K562 (cell line): ENCODE measurements around the gene RASGRP4. TPM values are rescaled to one million over a fixed set of nuclear protein-coding genes. Genes with fewer than 3 reads are reported as not detected.

ENCODE experiments used
- ATF7 ChIP-seq: fragments of 450-650 bp; IDR thresholded peaks from 2 replicates; pipeline ENCODE4 v1.7.1; 2014; ENCODE audit warnings: mild to moderate bottlenecking, moderate library complexity
- DPF2 ChIP-seq: fragments of 450-650 bp; IDR thresholded peaks from 2 replicates; pipeline ENCODE4 v1.6.1; 2016
- EGR1 ChIP-seq: fragments of 450-650 bp; conservative IDR thresholded peaks from 2 replicates; pipeline ENCODE4 v1.6.1; 2017; ENCODE audit warnings: mild to moderate bottlenecking
- HMGN3 ChIP-seq: IDR thresholded peaks from 2 replicates; pipeline ENCODE4 v1.6.1; 2011; ENCODE audit warnings: borderline replicate concordance, low read depth, mild to moderate bottlenecking, mixed read lengths, low read length; ENCODE audit not compliant: insufficient read length; ENCODE audit errors: extremely low read depth
- JUNB ChIP-seq: fragments of 450-650 bp; formaldehyde crosslinking; conservative IDR thresholded peaks from 2 replicates; pipeline ENCODE4 v1.4.0; 2020; ENCODE audit warnings: mild to moderate bottlenecking
- JUND ChIP-seq, 2 experiments: IDR thresholded peaks; 2 replicates in 1 of 2; 3 replicates in 1 of 2; pipeline ENCODE4 v1.6.1; 2011; ENCODE audit warnings: borderline replicate concordance in 2 of 2, low read depth in 2 of 2, low read length in 2 of 2, improper control_type of control experiment in 1 of 2, missing biosample characterization in 1 of 2, missing genetic modification characterization in 1 of 2, missing genetic modification reagents in 1 of 2
- MEF2A ChIP-seq: IDR thresholded peaks from 2 replicates; pipeline ENCODE4 v1.6.1; 2011; ENCODE audit warnings: low read depth, mild to moderate bottlenecking, low read length, moderate library complexity; ENCODE audit not compliant: control insufficient read depth
- NBN ChIP-seq: fragments of 450-650 bp; IDR thresholded peaks from 2 replicates; pipeline ENCODE4 v1.6.1; 2016; ENCODE audit warnings: low read depth, mild to moderate bottlenecking
- NFIC ChIP-seq: fragments of 450-650 bp; IDR thresholded peaks from 2 replicates; pipeline ENCODE4 v1.6.1; 2017; ENCODE audit warnings: mild to moderate bottlenecking, inconsistent platforms
- NR2C1 ChIP-seq, 2 experiments: fragments of 450-650 bp; IDR thresholded peaks; 2 replicates each; pipeline ENCODE4 v1.6.1; 2017; ENCODE audit warnings: mild to moderate bottlenecking in 2 of 2, antibody characterized with exemption in 1 of 2, inconsistent platforms in 1 of 2, missing compliant biosample characterization in 1 of 2, missing genetic modification characterization in 1 of 2
- RBFOX2 ChIP-seq: fragments of 200-400 bp; formaldehyde crosslinking; IDR thresholded peaks from 2 replicates; pipeline ENCODE4 v1.6.1; 2017; ENCODE audit warnings: low read depth, mild to moderate bottlenecking, low read length, moderate library complexity
- TBP ChIP-seq: optimal IDR thresholded peaks from 2 replicates; pipeline ENCODE3; 2011; ENCODE audit warnings: low read depth, low read length, improper control_type of control experiment
- TCF3 ChIP-seq: sonication (generic); formaldehyde crosslinking; IDR thresholded peaks from 2 replicates; pipeline ENCODE4 v1.4.0; 2020; ENCODE audit warnings: mild to moderate bottlenecking, missing genetic modification reagents
- polyA plus RNA-seq, 8 experiments: library from polyadenylated mRNA; depleted of rRNA in 4 of 8; stranded (reverse) in 5 of 8; unstranded in 3 of 8; fragments of >200 nt; fragmentation: Nextera tagmentation in 2 of 8; fragmentation: Illumina TruSeq in 1 of 8; extraction: Ambion mirVana in 2 of 8; extraction: Trizol in 1 of 8; gene quantifications; 2 replicates each; pipeline versions ENCODE4 v1.2.1 to v1.2.3, GENCODE V29; 2011 to 2014; ENCODE audit warnings: inconsistent platforms in 1 of 8, missing spikeins in 1 of 8
- total RNA-seq, 7 experiments: library from RNA; depleted of rRNA in 6 of 7; stranded (reverse); fragments of >200 nt in 6 of 7; fragmentation: Illumina TruSeq in 2 of 7; extraction: Trizol in 2 of 7; gene quantifications; 2 replicates each; pipeline versions ENCODE4 v1.2.1 to v1.2.3, GENCODE V29; 2011 to 2021; ENCODE audit warnings: low replicate concordance in 1 of 7
- TF ChIP-seq, protein P1 (sequence below): fragments of 450-650 bp; IDR thresholded peaks from 2 replicates; pipeline ENCODE4 v1.6.1; 2016; ENCODE audit warnings: low read depth, mild to moderate bottlenecking, moderate library complexity
- TF ChIP-seq, protein P2 (sequence below): conservative IDR thresholded peaks from 2 replicates; pipeline ENCODE4 v1.6.1; 2011; ENCODE audit warnings: low read depth, mild to moderate bottlenecking, low read length; ENCODE audit not compliant: control insufficient read depth
- TF ChIP-seq, protein P3 (sequence below): sonication (generic); formaldehyde crosslinking; IDR thresholded peaks from 2 replicates; pipeline ENCODE4 v1.9.0; 2022; ENCODE audit warnings: mild to moderate bottlenecking, missing genetic modification reagents
- TF ChIP-seq, protein P4 (sequence below): fragments of 250-450 bp; sonication (Bioruptor Pico); IDR thresholded peaks from 2 replicates; pipeline ENCODE4 v1.8.0; 2021; ENCODE audit warnings: borderline replicate concordance, mild to moderate bottlenecking, moderate library complexity; ENCODE audit not compliant: poor library complexity, severe bottlenecking
- TF ChIP-seq, protein P5 (sequence below): fragments of 450-650 bp; IDR thresholded peaks from 2 replicates; pipeline ENCODE4 v1.7.0; 2016; ENCODE audit warnings: borderline replicate concordance
- TF ChIP-seq, protein P6 (sequence below): fragments of 450-650 bp; IDR thresholded peaks from 2 replicates; pipeline ENCODE4 v1.6.1; 2018; ENCODE audit not compliant: partially characterized antibody

The RASGRP4 gene
- total and polyA plus RNA-seq, 9 of the 15 experiments (the other 6 are each of a cell fraction or from before 2014, with no cell fraction given): 0.39 to 4.6 (median 3.8) TPM

DNA sequence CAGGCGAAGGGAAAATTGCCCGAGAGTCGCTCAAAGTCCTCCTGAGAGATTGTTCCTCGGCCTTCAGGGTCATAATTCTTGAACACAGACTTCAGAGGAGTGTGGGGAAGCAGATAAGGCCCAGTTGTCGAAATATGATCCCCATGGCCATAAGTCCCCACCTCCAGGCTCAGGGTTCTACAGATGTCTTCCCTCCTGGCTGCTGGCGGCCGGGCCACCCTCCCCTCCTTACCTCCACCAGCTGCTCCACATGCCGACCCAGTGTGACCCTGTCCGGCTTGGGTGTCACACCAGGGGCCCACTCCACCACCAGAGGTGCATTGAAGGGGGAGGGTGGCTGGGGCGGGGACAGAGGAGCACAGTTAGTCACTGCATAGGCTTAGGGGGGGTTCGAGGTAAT, 13.1 kb downstream of the RASGRP4 start (continued):
- TF ChIP-seq DPF2 (peak; percentile 89), TCF3 (CRISPR knock-in tag) (peak; percentile 90), NR2C1 (IDR thresholded peaks at IDR 0.05) (no peak), NR2C1 (tag; IDR thresholded peaks at IDR 0.05) (peak; percentile 48; the same call in 1 of the 2 replicates), NFIC (peak; percentile 75), JUND (IDR thresholded peaks at IDR 0.05; ENCODE audit: borderline replicate concordance, low read depth, low read length) (peak; percentile 38; the same call in 1 of the 2 replicates), JUND (tag; IDR thresholded peaks at IDR 0.05; ENCODE audit: borderline replicate concordance, low read depth, low read length) (peak; percentile 31; the same call in 1 of the 3 replicates), HMGN3 (peak; percentile 63), ATF7 (peak; percentile 49; the same call in 1 of the 2 replicates), RBFOX2 (peak; percentile 54), EGR1 (0 out of 2 replicates have a peak, but pooled peaks have one; percentile 15), TBP (peak; percentile 29), MEF2A (no peak), JUNB (CRISPR knock-in tag) (no peak), NBN (0 out of 2 replicates have a peak, but pooled peaks have one; percentile 61)
- TF ChIP-seq, protein P1, sequence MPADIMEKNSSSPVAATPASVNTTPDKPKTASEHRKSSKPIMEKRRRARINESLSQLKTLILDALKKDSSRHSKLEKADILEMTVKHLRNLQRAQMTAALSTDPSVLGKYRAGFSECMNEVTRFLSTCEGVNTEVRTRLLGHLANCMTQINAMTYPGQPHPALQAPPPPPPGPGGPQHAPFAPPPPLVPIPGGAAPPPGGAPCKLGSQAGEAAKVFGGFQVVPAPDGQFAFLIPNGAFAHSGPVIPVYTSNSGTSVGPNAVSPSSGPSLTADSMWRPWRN: no peak
- TF ChIP-seq, protein P2, sequence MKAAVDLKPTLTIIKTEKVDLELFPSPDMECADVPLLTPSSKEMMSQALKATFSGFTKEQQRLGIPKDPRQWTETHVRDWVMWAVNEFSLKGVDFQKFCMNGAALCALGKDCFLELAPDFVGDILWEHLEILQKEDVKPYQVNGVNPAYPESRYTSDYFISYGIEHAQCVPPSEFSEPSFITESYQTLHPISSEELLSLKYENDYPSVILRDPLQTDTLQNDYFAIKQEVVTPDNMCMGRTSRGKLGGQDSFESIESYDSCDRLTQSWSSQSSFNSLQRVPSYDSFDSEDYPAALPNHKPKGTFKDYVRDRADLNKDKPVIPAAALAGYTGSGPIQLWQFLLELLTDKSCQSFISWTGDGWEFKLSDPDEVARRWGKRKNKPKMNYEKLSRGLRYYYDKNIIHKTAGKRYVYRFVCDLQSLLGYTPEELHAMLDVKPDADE: peak; percentile 78; the same call in 1 of the 2 replicates
- TF ChIP-seq, protein P3, sequence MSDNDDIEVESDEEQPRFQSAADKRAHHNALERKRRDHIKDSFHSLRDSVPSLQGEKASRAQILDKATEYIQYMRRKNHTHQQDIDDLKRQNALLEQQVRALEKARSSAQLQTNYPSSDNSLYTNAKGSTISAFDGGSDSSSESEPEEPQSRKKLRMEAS (CRISPR knock-in tag): peak; percentile 70; the same call in 1 of the 2 replicates
- TF ChIP-seq, protein P4, sequence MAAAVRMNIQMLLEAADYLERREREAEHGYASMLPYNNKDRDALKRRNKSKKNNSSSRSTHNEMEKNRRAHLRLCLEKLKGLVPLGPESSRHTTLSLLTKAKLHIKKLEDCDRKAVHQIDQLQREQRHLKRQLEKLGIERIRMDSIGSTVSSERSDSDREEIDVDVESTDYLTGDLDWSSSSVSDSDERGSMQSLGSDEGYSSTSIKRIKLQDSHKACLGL (CRISPR knock-in tag): no peak
- TF ChIP-seq, protein P5, sequence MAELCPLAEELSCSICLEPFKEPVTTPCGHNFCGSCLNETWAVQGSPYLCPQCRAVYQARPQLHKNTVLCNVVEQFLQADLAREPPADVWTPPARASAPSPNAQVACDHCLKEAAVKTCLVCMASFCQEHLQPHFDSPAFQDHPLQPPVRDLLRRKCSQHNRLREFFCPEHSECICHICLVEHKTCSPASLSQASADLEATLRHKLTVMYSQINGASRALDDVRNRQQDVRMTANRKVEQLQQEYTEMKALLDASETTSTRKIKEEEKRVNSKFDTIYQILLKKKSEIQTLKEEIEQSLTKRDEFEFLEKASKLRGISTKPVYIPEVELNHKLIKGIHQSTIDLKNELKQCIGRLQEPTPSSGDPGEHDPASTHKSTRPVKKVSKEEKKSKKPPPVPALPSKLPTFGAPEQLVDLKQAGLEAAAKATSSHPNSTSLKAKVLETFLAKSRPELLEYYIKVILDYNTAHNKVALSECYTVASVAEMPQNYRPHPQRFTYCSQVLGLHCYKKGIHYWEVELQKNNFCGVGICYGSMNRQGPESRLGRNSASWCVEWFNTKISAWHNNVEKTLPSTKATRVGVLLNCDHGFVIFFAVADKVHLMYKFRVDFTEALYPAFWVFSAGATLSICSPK: no peak
- TF ChIP-seq, protein P6, sequence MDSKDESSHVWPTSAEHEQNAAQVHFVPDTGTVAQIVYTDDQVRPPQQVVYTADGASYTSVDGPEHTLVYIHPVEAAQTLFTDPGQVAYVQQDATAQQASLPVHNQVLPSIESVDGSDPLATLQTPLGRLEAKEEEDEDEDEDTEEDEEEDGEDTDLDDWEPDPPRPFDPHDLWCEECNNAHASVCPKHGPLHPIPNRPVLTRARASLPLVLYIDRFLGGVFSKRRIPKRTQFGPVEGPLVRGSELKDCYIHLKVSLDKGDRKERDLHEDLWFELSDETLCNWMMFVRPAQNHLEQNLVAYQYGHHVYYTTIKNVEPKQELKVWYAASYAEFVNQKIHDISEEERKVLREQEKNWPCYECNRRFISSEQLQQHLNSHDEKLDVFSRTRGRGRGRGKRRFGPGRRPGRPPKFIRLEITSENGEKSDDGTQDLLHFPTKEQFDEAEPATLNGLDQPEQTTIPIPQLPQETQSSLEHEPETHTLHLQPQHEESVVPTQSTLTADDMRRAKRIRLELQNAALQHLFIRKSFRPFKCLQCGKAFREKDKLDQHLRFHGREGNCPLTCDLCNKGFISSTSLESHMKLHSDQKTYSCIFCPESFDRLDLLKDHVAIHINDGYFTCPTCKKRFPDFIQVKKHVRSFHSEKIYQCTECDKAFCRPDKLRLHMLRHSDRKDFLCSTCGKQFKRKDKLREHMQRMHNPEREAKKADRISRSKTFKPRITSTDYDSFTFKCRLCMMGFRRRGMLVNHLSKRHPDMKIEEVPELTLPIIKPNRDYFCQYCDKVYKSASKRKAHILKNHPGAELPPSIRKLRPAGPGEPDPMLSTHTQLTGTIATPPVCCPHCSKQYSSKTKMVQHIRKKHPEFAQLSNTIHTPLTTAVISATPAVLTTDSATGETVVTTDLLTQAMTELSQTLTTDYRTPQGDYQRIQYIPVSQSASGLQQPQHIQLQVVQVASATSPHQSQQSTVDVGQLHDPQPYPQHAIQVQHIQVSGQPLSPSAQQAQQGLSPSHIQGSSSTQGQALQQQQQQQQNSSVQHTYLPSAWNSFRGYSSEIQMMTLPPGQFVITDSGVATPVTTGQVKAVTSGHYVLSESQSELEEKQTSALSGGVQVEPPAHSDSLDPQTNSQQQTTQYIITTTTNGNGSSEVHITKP: peak; percentile 79
